Neural progenitor cell (in vitro differentiated cells): ENCODE results near the gene FAF1. TPM values are rescaled to one million over a fixed set of nuclear protein-coding genes. Genes with fewer than 3 reads are reported as not detected.

Source experiments
- DNase-seq: peaks from one replicate; pipeline ENCODE4 v3.0.0-alpha.2; 2016; ENCODE audit warnings: low spot score
- H2AFZ ChIP-seq: fragments of 200-600 bp; sonication (generic); replicated peaks from 2 replicates; pipeline ENCODE4 v1.6.1; 2016; ENCODE audit warnings: antibody characterized with exemption
- H3F3A ChIP-seq: fragments of 200-600 bp; sonication (generic); 2 replicates; pipeline ENCODE4 v1.6.1; 2016; ENCODE audit warnings: antibody characterized with exemption, low read depth
- H3K27ac ChIP-seq: fragments of 200-600 bp; sonication (generic); 2 replicates; pipeline ENCODE4 v1.5.1; 2016; ENCODE audit warnings: mild to moderate bottlenecking
- H3K27me3 ChIP-seq: fragments of 200-600 bp; sonication (generic); 2 replicates; pipeline ENCODE4 v1.6.1; 2016; ENCODE audit warnings: mild to moderate bottlenecking, moderate library complexity
- H3K36me3 ChIP-seq: fragments of 200-600 bp; sonication (generic); 2 replicates; pipeline ENCODE4 v1.5.1; 2016
- H3K4me1 ChIP-seq: fragments of 200-600 bp; sonication (generic); 2 replicates; pipeline ENCODE4 v1.6.1; 2016; ENCODE audit warnings: mixed run types
- H3K4me2 ChIP-seq: fragments of 200-600 bp; sonication (generic); 2 replicates; pipeline ENCODE4 v1.6.1; 2016
- H3K4me3 ChIP-seq: fragments of 200-600 bp; sonication (generic); 2 replicates; pipeline ENCODE4 v1.5.1; 2016
- H3K79me2 ChIP-seq: fragments of 200-600 bp; sonication (generic); 2 replicates; pipeline ENCODE4 v1.6.1; 2016; ENCODE audit warnings: low read depth
- H3K9ac ChIP-seq: fragments of 200-600 bp; sonication (generic); 2 replicates; pipeline ENCODE4 v1.6.1; 2016
- H3K9me3 ChIP-seq: fragments of 200-600 bp; sonication (generic); 2 replicates; pipeline ENCODE4 v1.5.1; 2016; ENCODE audit warnings: low read depth
- H4K20me1 ChIP-seq: fragments of 200-600 bp; sonication (generic); 2 replicates; pipeline ENCODE4 v1.6.1; 2016; ENCODE audit warnings: low read depth
- H3K27ac Mint-ChIP-seq: 3 replicates; pipeline ENCODE4 v1.8.0; 2021; ENCODE audit warnings: mixed read lengths
- H3K27me3 Mint-ChIP-seq: 2 replicates; pipeline ENCODE4 v1.8.0; 2022; ENCODE audit warnings: low read depth, mild to moderate bottlenecking, inconsistent platforms, moderate library complexity, mixed read lengths; ENCODE audit not compliant: insufficient read depth
- H3K36me3 Mint-ChIP-seq: 3 replicates; pipeline ENCODE4 v1.8.0; 2021; ENCODE audit warnings: mixed read lengths
- H3K4me1 Mint-ChIP-seq: 3 replicates; pipeline ENCODE4 v1.8.0; 2021; ENCODE audit warnings: mixed read lengths
- H3K4me3 Mint-ChIP-seq: 3 replicates; pipeline ENCODE4 v1.8.0; 2021; ENCODE audit warnings: mild to moderate bottlenecking, moderate library complexity, mixed read lengths
- H3K9me3 Mint-ChIP-seq: 3 replicates; pipeline ENCODE4 v1.8.0; 2020; ENCODE audit warnings: mixed read lengths
- CTCF ChIP-seq: fragments of 200-600 bp; sonication (generic); IDR thresholded peaks from 2 replicates; pipeline ENCODE4 v1.5.1; 2017; ENCODE audit warnings: antibody characterized with exemption, mild to moderate bottlenecking
- EZH2 ChIP-seq: fragments of 200-600 bp; sonication (generic); IDR thresholded peaks from 2 replicates; pipeline ENCODE4 v1.6.1; 2017; ENCODE audit warnings: antibody characterized with exemption, mild to moderate bottlenecking, moderate library complexity
- EZH2phosphoT487 ChIP-seq: fragments of 200-600 bp; sonication (generic); IDR thresholded peaks from 2 replicates; pipeline ENCODE4 v1.6.1; 2017; ENCODE audit warnings: antibody characterized with exemption
- total RNA-seq: library from RNA; depleted of rRNA; stranded (reverse); fragments of >200 nt; gene quantifications from 2 replicates; pipeline ENCODE4 v1.2.3, GENCODE V29; 2015; ENCODE audit warnings: low replicate concordance

Gene FAF1
- total RNA-seq, 1 donor from 2014 or later: 103 TPM

GRCh38 chr1:50658459-50659076 is 301.5 kb downstream of the FAF1 start:
- H3K9me3 Mint-ChIP-seq: no peaks in the 10 kb centered on the region
- Histone ChIP-seq H3K79me2 (no peaks in the 10 kb centered on the region), H3K27me3 (no peaks in the 10 kb centered on the region), H3K4me2 (peak overlapping the region; percentile 29), H3K36me3 (no peaks in the 10 kb centered on the region), H3K27ac (no peak overlapping the region), H3K4me1 (peaks cover 46% of the 10 kb centered on the region), H3K9me3 (no peaks in the 10 kb centered on the region), H2AFZ (no peak overlapping the region), H3K4me3 (no peak overlapping the region), H3K9ac (no peak overlapping the region), H3F3A (no peaks in the 10 kb centered on the region), H4K20me1 (no peaks in the 10 kb centered on the region)
- no peaks in the 10 kb centered on the region for H3K36me3 Mint-ChIP-seq
- peaks cover 33% of the 10 kb centered on the region for H3K4me1 Mint-ChIP-seq
- DNase-seq: peak; percentile 60
- H3K27me3 Mint-ChIP-seq: peaks cover 4% of the 10 kb centered on the region
- H3K4me3 Mint-ChIP-seq: no peak overlapping the region
- no peak overlapping the region for H3K27ac Mint-ChIP-seq
- no peak for TF ChIP-seq EZH2
- TF ChIP-seq CTCF: no peak
- TF ChIP-seq EZH2phosphoT487: no peak

- Histone ChIP-seq H2AFZ (no peak overlapping the region), H3K27me3 (no peaks in the 10 kb centered on the region)
- H3K27ac Mint-ChIP-seq: no peak overlapping the region
These were observed 303.1 kb downstream of the FAF1 start for GRCh38 chr1:50656931-50657330.

GRCh38 chr1:50651476-50652263 is 308.4 kb downstream of the FAF1 start:
- TF ChIP-seq EZH2phosphoT487 (no peak), EZH2 (no peak)
- Histone ChIP-seq H4K20me1 (no peaks in the 10 kb centered on the region), H3K4me3 (no peak overlapping the region), H3K9ac (no peak overlapping the region), H2AFZ (no peak overlapping the region), H3K4me1 (peaks cover 20% of the 10 kb centered on the region), H3K27me3 (no peaks in the 10 kb centered on the region), H3K9me3 (no peaks in the 10 kb centered on the region), H3K27ac (peak overlapping the region; percentile 35), H3K4me2 (peak overlapping the region; percentile 60), H3K36me3 (no peaks in the 10 kb centered on the region), H3K79me2 (no peaks in the 10 kb centered on the region), H3F3A (peaks cover 4% of the 10 kb centered on the region)
- no peaks in the 10 kb centered on the region for H3K27me3 Mint-ChIP-seq
- H3K36me3 Mint-ChIP-seq: no peaks in the 10 kb centered on the region
- no peaks in the 10 kb centered on the region for H3K9me3 Mint-ChIP-seq
- H3K4me3 Mint-ChIP-seq: no peak overlapping the region
- DNase-seq: no peak
- H3K27ac Mint-ChIP-seq: no peak overlapping the region
- H3K4me1 Mint-ChIP-seq: peaks cover 13% of the 10 kb centered on the region

More at GRCh38 chr1:50656931-50657330, 303.1 kb downstream of the FAF1 start:
- Histone ChIP-seq H3K4me2 (no peak overlapping the region), H3K9me3 (no peaks in the 10 kb centered on the region), H3K9ac (no peak overlapping the region), H3K4me1 (peaks cover 45% of the 10 kb centered on the region), H3K79me2 (no peaks in the 10 kb centered on the region), H3F3A (no peaks in the 10 kb centered on the region), H3K4me3 (no peak overlapping the region), H4K20me1 (no peaks in the 10 kb centered on the region), H3K27ac (no peak overlapping the region), H3K36me3 (no peaks in the 10 kb centered on the region)
- no peak for DNase-seq
- Mint-ChIP-seq H3K9me3 (no peaks in the 10 kb centered on the region), H3K36me3 (no peaks in the 10 kb centered on the region), H3K27me3 (peaks cover 2% of the 10 kb centered on the region), H3K4me1 (peaks cover 30% of the 10 kb centered on the region), H3K4me3 (no peak overlapping the region)
- TF ChIP-seq CTCF (no peak), EZH2phosphoT487 (no peak), EZH2 (no peak)

- DNase-seq: no peak
- Mint-ChIP-seq H3K4me3 (no peak overlapping the region), H3K9me3 (no peaks in the 10 kb centered on the region), H3K4me1 (peaks cover 12% of the 10 kb centered on the region), H3K36me3 (no peaks in the 10 kb centered on the region), H3K27me3 (no peaks in the 10 kb centered on the region), H3K27ac (no peak overlapping the region)
- H2AFZ ChIP-seq: no peak overlapping the region
- no peak overlapping the region for H3K4me2 ChIP-seq
- no peak overlapping the region for H3K9ac ChIP-seq
- H3K79me2 ChIP-seq: no peaks in the 10 kb centered on the region
- no peak for TF ChIP-seq EZH2phosphoT487
- no peak for TF ChIP-seq EZH2
- no peak for TF ChIP-seq CTCF
- no peaks in the 10 kb centered on the region for H3K9me3 ChIP-seq
- H3K4me1 ChIP-seq: peaks cover 13% of the 10 kb centered on the region
- H3K4me3 ChIP-seq: no peak overlapping the region
- no peaks in the 10 kb centered on the region for H3K36me3 ChIP-seq
- no peaks in the 10 kb centered on the region for H4K20me1 ChIP-seq
- H3F3A ChIP-seq: peaks cover 4% of the 10 kb centered on the region
- no peak overlapping the region for H3K27ac ChIP-seq
- H3K27me3 ChIP-seq: no peaks in the 10 kb centered on the region
These were observed 313.5 kb downstream of the FAF1 start for GRCh38 chr1:50646526-50646925.
